Measurements from ENCODE around the gene HMHB1.

DNA sequence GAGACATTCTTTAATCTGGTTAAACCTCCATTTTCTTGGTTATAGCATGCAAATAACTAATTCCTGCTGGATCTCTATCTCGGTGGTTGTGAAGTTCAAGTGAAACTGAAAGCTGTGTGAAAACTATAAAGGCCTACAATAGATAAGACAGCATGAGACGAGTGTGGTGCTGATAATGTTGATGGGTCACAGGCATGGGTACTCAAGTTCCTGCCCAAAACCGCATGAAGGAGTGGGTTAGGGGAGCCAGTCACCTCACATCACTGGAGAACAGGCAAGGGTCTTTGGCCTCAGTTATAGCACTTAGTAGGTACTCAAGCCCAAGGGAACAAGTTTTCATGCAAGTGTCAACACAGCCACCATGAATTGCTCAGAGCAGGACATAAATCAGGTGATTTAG is 16.7 kb downstream of the HMHB1 start:
- TF ChIP-seq, protein P1, sequence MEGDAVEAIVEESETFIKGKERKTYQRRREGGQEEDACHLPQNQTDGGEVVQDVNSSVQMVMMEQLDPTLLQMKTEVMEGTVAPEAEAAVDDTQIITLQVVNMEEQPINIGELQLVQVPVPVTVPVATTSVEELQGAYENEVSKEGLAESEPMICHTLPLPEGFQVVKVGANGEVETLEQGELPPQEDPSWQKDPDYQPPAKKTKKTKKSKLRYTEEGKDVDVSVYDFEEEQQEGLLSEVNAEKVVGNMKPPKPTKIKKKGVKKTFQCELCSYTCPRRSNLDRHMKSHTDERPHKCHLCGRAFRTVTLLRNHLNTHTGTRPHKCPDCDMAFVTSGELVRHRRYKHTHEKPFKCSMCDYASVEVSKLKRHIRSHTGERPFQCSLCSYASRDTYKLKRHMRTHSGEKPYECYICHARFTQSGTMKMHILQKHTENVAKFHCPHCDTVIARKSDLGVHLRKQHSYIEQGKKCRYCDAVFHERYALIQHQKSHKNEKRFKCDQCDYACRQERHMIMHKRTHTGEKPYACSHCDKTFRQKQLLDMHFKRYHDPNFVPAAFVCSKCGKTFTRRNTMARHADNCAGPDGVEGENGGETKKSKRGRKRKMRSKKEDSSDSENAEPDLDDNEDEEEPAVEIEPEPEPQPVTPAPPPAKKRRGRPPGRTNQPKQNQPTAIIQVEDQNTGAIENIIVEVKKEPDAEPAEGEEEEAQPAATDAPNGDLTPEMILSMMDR (optimal IDR thresholded peaks at IDR 0.05 in 1 of 3, IDR thresholded peaks at IDR 0.05 in 1 of 3, conservative IDR thresholded peaks at IDR 0.05 in 1 of 3; ENCODE audit: extremely low read depth in 1 of 3, insufficient read depth in 2 of 3, low read length in 3 of 3): no peak
- no peak for TF ChIP-seq EZH2 (IDR thresholded peaks at IDR 0.05; ENCODE audit: low read length)

All from keratinocyte (primary cell).